HG02870 (cell line): ENCODE results near the gene NRP1.

Source experiments
- ATAC-seq: cut with Tn5 transposase; IDR thresholded peaks from one replicate; pipeline ENCODE4 v1.9.1; 2021; ENCODE audit warnings: mild to moderate bottlenecking, moderate library complexity; ENCODE audit not compliant: unreplicated experiment

The NRP1 gene

GRCh38 chr10:33133557-33133956 is 200.9 kb downstream of the NRP1 start:
- ATAC-seq = no peak

DNA sequence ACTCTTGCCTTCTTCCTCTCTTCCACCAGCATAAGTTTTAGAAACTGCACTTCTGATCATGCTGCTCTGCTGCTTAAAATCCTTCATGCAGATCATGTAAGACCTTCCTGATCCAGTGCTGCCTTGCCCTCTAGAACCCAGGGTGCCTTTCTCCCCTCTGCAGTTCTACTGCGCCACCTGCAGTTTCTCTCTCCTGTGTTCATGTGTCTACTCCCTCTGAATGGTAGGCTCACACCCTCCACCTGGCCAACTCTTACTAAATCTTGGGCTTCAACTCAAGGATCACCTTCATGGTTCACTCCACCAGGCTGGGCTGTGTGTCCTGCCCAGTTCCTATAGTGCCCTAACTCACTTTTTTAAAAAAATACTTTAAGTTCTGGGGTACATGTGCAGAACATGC is 201.8 kb downstream of the NRP1 start:
- ATAC-seq = no peak

GRCh38 chr10:33129996-33130386 is 204.5 kb downstream of the NRP1 start:
- no peak for ATAC-seq

GRCh38 chr10:33129141-33129995 is 205.1 kb downstream of the NRP1 start:
- ATAC-seq = no peak

GRCh38 chr10:33127622-33128021 is 206.8 kb downstream of the NRP1 start:
- no peak for ATAC-seq
